Measurements from ENCODE around the gene PPM1M. TPM values are rescaled to one million over a fixed set of nuclear protein-coding genes. Genes with fewer than 3 reads are reported as not detected.

PPM1M gene
- total RNA-seq, 2 donors from 2014 or later = 22.4 to 33.2 TPM

- TF ChIP-seq CTCF (IDR thresholded peaks at IDR 0.05) (no peak), POLR2AphosphoS5 (IDR thresholded peaks at IDR 0.05) (no peak), POLR2A (IDR thresholded peaks at IDR 0.05) (no peak)
- peaks cover 14% of the 10 kb centered on the region for H3K4me1 ChIP-seq (replicated peaks)
- H3K9me3 ChIP-seq = no peaks in the 10 kb centered on the region
- no peak overlapping the region for H3K27ac ChIP-seq
- 94% methylated on average over 32 of the region's 32 CpGs for WGBS
- peaks cover under 1 to 2% of the 10 kb centered on the region in 2 donors for H3K36me3 ChIP-seq
- intact Hi-C loops (cut with DNase I) = loop anchor here (5.0 kb wide), 1 partner anchor 119 kb away; no protein-coding TSS in a partner anchor
- no peak for DNase-seq (ENCODE audit: low spot score)
- H3K27me3 ChIP-seq (replicated peaks; ENCODE audit: insufficient read depth) = no peaks in the 10 kb centered on the region
- no peak overlapping the region for H3K4me3 ChIP-seq
Measured at GRCh38 chr3:52223449-52224408, 21.8 kb upstream of the PPM1M start.

GRCh38 chr3:52225452-52226228 lies 19.9 kb upstream of the PPM1M start, which contains the start of gene TLR9:
Gene TLR9, minus strand, starts transcription at chr3:52225645. Its CDS starts 116 bp downstream, at chr3:52225529.
- no peaks in the 10 kb centered on the region for H3K27me3 ChIP-seq (replicated peaks; ENCODE audit: insufficient read depth)
- no peak within 1 kb of the TSS for H3K4me3 ChIP-seq
- DNase-seq (ENCODE audit: low spot score) = no peak
- WGBS = 65% methylated on average over 9 of the region's 9 CpGs
- TF ChIP-seq CTCF (IDR thresholded peaks at IDR 0.05) (no peak), POLR2AphosphoS5 (IDR thresholded peaks at IDR 0.05) (no peak), POLR2A (IDR thresholded peaks at IDR 0.05) (no peak)
- peaks cover 1% of the 10 kb centered on the region for H3K4me1 ChIP-seq (replicated peaks)
- peaks cover 16 to 21% of the 10 kb centered on the region in 2 donors for H3K36me3 ChIP-seq
- no peak within 1 kb of the TSS for H3K27ac ChIP-seq
- intact Hi-C loops (cut with DNase I) = no loop called here
- H3K9me3 ChIP-seq = no peaks in the 10 kb centered on the region

GRCh38 chr3:52226229-52226817 lies 19.2 kb upstream of the PPM1M start:
- H3K27me3 ChIP-seq (replicated peaks; ENCODE audit: insufficient read depth) = no peaks in the 10 kb centered on the region
- H3K4me3 ChIP-seq = no peak overlapping the region
- peaks cover 17 to 26% of the 10 kb centered on the region in 2 donors for H3K36me3 ChIP-seq
- intact Hi-C loops (cut with DNase I) = no loop called here
- no peak overlapping the region for H3K27ac ChIP-seq
- H3K4me1 ChIP-seq (replicated peaks) = no peaks in the 10 kb centered on the region
- DNase-seq (ENCODE audit: low spot score) = no peak
- no peak for TF ChIP-seq CTCF (IDR thresholded peaks at IDR 0.05)
- TF ChIP-seq POLR2AphosphoS5 (IDR thresholded peaks at IDR 0.05) = no peak
- TF ChIP-seq POLR2A (IDR thresholded peaks at IDR 0.05) = no peak
- no peaks in the 10 kb centered on the region for H3K9me3 ChIP-seq
- 73% methylated on average over 5 of the region's 5 CpGs for WGBS

GRCh38 chr3:52227117-52227516 lies 18.4 kb upstream of the PPM1M start:
- intact Hi-C loops (cut with DNase I) = no loop called here
- WGBS = 87% methylated on average over 4 of the region's 4 CpGs
- peaks cover 17 to 26% of the 10 kb centered on the region in 2 donors for H3K36me3 ChIP-seq

More at GRCh38 chr3:52227117-52227516, 18.4 kb upstream of the PPM1M start:
- TF ChIP-seq POLR2AphosphoS5 (IDR thresholded peaks at IDR 0.05) (no peak), CTCF (IDR thresholded peaks at IDR 0.05) (no peak), POLR2A (IDR thresholded peaks at IDR 0.05) (no peak)
- Histone ChIP-seq H3K27me3 (replicated peaks; ENCODE audit: insufficient read depth) (no peaks in the 10 kb centered on the region), H3K27ac (no peak overlapping the region), H3K4me3 (no peak overlapping the region), H3K4me1 (replicated peaks) (no peaks in the 10 kb centered on the region), H3K9me3 (no peaks in the 10 kb centered on the region)
- no peak for DNase-seq (ENCODE audit: low spot score)

Measured in prostate gland (tissue), 2 donors.